GM19372 (cell line): ENCODE data around the gene STXBP5L.
"Not testable (repeated sequence)": the region's sequence is repeated elsewhere in the genome, so short reads cannot be mapped to it uniquely, and the experiment has no call there.

ENCODE experiments used
- ATAC-seq: cut with Tn5 transposase; IDR thresholded peaks from one replicate; pipeline ENCODE4 v1.9.1; 2021; ENCODE audit warnings: mild to moderate bottlenecking, low read depth, moderate library complexity; ENCODE audit not compliant: unreplicated experiment

The STXBP5L gene

GRCh38 chr3:120988994-120989393, 81.0 kb downstream of the STXBP5L start:
- ATAC-seq = no peak

- ATAC-seq = no peak
These were observed 110.9 kb downstream of the STXBP5L start for GRCh38 chr3:121018917-121019321.

- no peak for ATAC-seq
These were observed 155.6 kb downstream of the STXBP5L start for GRCh38 chr3:121063628-121064027.

GRCh38 chr3:121064121-121064520, 156.1 kb downstream of the STXBP5L start:
- ATAC-seq = no peak

GRCh38 chr3:121072133-121072532, 164.1 kb downstream of the STXBP5L start:
- ATAC-seq = no peak

- no peak for ATAC-seq
These were observed 165.0 kb downstream of the STXBP5L start for GRCh38 chr3:121073011-121073410.

GRCh38 chr3:121075191-121075590, 167.2 kb downstream of the STXBP5L start:
- ATAC-seq = no peak

GRCh38 chr3:121078378-121079101, 170.5 kb downstream of the STXBP5L start:
- ATAC-seq = not testable (repeated sequence)

GRCh38 chr3:121096953-121097352, 188.9 kb downstream of the STXBP5L start:
- no peak for ATAC-seq

- ATAC-seq = not testable (repeated sequence)
These were observed 203.1 kb downstream of the STXBP5L start for GRCh38 chr3:121111086-121111485.

GRCh38 chr3:121111914-121112612, 204.1 kb downstream of the STXBP5L start:
- no peak for ATAC-seq

GRCh38 chr3:121126033-121126706, 218.2 kb downstream of the STXBP5L start:
- ATAC-seq = no peak

GRCh38 chr3:121126707-121127035, 218.7 kb downstream of the STXBP5L start:
- ATAC-seq = no peak

- no peak for ATAC-seq
These were observed 244.6 kb downstream of the STXBP5L start for GRCh38 chr3:121152573-121152972.

GRCh38 chr3:121153851-121154250, 245.8 kb downstream of the STXBP5L start:
- ATAC-seq = no peak

- ATAC-seq = no peak
These were observed 247.0 kb downstream of the STXBP5L start for GRCh38 chr3:121155028-121155427.

GRCh38 chr3:121165397-121165837, 257.4 kb downstream of the STXBP5L start:
- no peak for ATAC-seq

GRCh38 chr3:121167374-121168139, 259.6 kb downstream of the STXBP5L start:
- ATAC-seq = no peak

GRCh38 chr3:121175083-121175482, 267.1 kb downstream of the STXBP5L start:
- ATAC-seq = no peak

GRCh38 chr3:121190626-121191025, 282.6 kb downstream of the STXBP5L start:
- not testable (repeated sequence) for ATAC-seq

- no peak for ATAC-seq
These were observed 294.6 kb downstream of the STXBP5L start for GRCh38 chr3:121202573-121202972.
